Neural cell (in vitro differentiated cells): ENCODE results near the gene HRH1. TPM values are rescaled to one million over a fixed set of nuclear protein-coding genes. Genes with fewer than 3 reads are reported as not detected.

Source experiments
- H2AFZ ChIP-seq: fragments of 200-600, 300-800 bp; sonication (generic), shearing (Covaris generic); 2 replicates; pipeline ENCODE4 v1.6.0; 2014; ENCODE audit warnings: low read depth, mild to moderate bottlenecking, antibody characterized with exemption, low read length, moderate library complexity
- H3F3A ChIP-seq: fragments of 200-600 bp; shearing (Covaris generic); 2 replicates; pipeline ENCODE4 v1.6.1; 2016; ENCODE audit warnings: mild to moderate bottlenecking, moderate library complexity, mixed read lengths, antibody characterized with exemption, low read length; ENCODE audit not compliant: insufficient read depth, poor library complexity, severe bottlenecking
- H3K27ac ChIP-seq: fragments of 200-600, 300-800 bp; sonication (generic), shearing (Covaris generic); 2 replicates; pipeline ENCODE4 v1.5.1; 2014; ENCODE audit warnings: mild to moderate bottlenecking, low read length, moderate library complexity
- H3K27me3 ChIP-seq: fragments of 300-800, 200-600 bp; sonication (generic), shearing (Covaris generic); 2 replicates; pipeline ENCODE4 v1.6.0; 2014; ENCODE audit warnings: mild to moderate bottlenecking, low read depth, low read length, moderate library complexity; ENCODE audit not compliant: insufficient read depth
- H3K36me3 ChIP-seq: fragments of 300-800, 200-600 bp; sonication (generic), shearing (Covaris generic); 2 replicates; pipeline ENCODE4 v1.5.1; 2014; ENCODE audit warnings: mild to moderate bottlenecking, antibody characterized with exemption, low read length, moderate library complexity; ENCODE audit not compliant: insufficient read depth
- H3K4me2 ChIP-seq: fragments of 300-800, 200-600 bp; sonication (generic), shearing (Covaris generic); 2 replicates; pipeline ENCODE4 v1.6.0; 2014; ENCODE audit warnings: mild to moderate bottlenecking, low read length
- H3K4me3 ChIP-seq: fragments of 300-800, 200-600 bp; sonication (generic), shearing (Covaris generic); 2 replicates; pipeline ENCODE4 v1.5.1; 2014; ENCODE audit warnings: mild to moderate bottlenecking, low read length, moderate library complexity
- H3K79me2 ChIP-seq: fragments of 200-600 bp; shearing (Covaris generic); replicated peaks from 2 replicates; pipeline ENCODE4 v1.6.0; 2014; ENCODE audit warnings: mild to moderate bottlenecking, low read length, moderate library complexity; ENCODE audit not compliant: insufficient read depth
- H3K9ac ChIP-seq: fragments of 300-800, 200-600 bp; sonication (generic), shearing (Covaris generic); 2 replicates; pipeline ENCODE4 v1.6.1; 2016; ENCODE audit warnings: mild to moderate bottlenecking, low read length, mixed read lengths
- H3K9me2 ChIP-seq: fragments of 200-600 bp; shearing (Covaris generic); 2 replicates; pipeline ENCODE4 v1.6.1; 2016; ENCODE audit warnings: mild to moderate bottlenecking, low read length, mixed read lengths; ENCODE audit not compliant: insufficient read depth
- H3K9me3 ChIP-seq: fragments of 200-600, 300-800 bp; sonication (generic), shearing (Covaris generic); 2 replicates; pipeline ENCODE4 v1.6.1; 2016; ENCODE audit warnings: mild to moderate bottlenecking, mixed run types, low read length, moderate library complexity, mixed read lengths
- H4K20me1 ChIP-seq: fragments of 200-600 bp; shearing (Covaris generic); 2 replicates; pipeline ENCODE4 v1.6.1; 2016; ENCODE audit warnings: mild to moderate bottlenecking, mixed run types; ENCODE audit not compliant: insufficient read depth
- EP300 ChIP-seq: fragments of 450-650 bp; conservative IDR thresholded peaks from 2 replicates; pipeline ENCODE4 v1.6.1; 2014; ENCODE audit warnings: antibody characterized with exemption, mild to moderate bottlenecking, moderate library complexity; ENCODE audit not compliant: poor library complexity, severe bottlenecking
- EZH2 ChIP-seq: fragments of 200-600, 300-800 bp; shearing (Covaris generic), sonication (generic); IDR thresholded peaks from 2 replicates; pipeline ENCODE4 v1.6.1; 2014; ENCODE audit warnings: antibody characterized with exemption, low read length, borderline replicate concordance, mild to moderate bottlenecking; ENCODE audit not compliant: insufficient read depth, poor library complexity, severe bottlenecking
- MXI1 ChIP-seq: fragments of 450-650 bp; conservative IDR thresholded peaks from 2 replicates; pipeline ENCODE4 v1.6.1; 2014; ENCODE audit warnings: antibody characterized with exemption, mild to moderate bottlenecking; ENCODE audit not compliant: poor library complexity, severe bottlenecking
- POLR2AphosphoS5 ChIP-seq: IDR thresholded peaks from 2 replicates; pipeline ENCODE4 v1.6.1; 2012
- RAD21 ChIP-seq: fragments of 450-650 bp; conservative IDR thresholded peaks from 2 replicates; pipeline ENCODE4 v1.6.1; 2014; ENCODE audit warnings: antibody characterized with exemption, mild to moderate bottlenecking, moderate library complexity
- SMC3 ChIP-seq: fragments of 450-650 bp; conservative IDR thresholded peaks from 2 replicates; pipeline ENCODE4 v1.6.1; 2014; ENCODE audit warnings: antibody characterized with exemption, mild to moderate bottlenecking, moderate library complexity; ENCODE audit not compliant: poor library complexity
- TAF1 ChIP-seq: IDR thresholded peaks from 2 replicates; pipeline ENCODE4 v1.6.1; 2012; ENCODE audit warnings: low read depth
- polyA plus RNA-seq: library from polyadenylated mRNA; depleted of rRNA; stranded (reverse); fragments of >200 nt; gene quantifications from 2 replicates; pipeline ENCODE4 v1.2.3, GENCODE V29; 2014
- TF ChIP-seq, protein P1 (sequence below): IDR thresholded peaks from 2 replicates; pipeline ENCODE4 v1.6.1; 2012; ENCODE audit warnings: borderline replicate concordance
- TF ChIP-seq, protein P2 (sequence below): fragments of 450-650 bp; IDR thresholded peaks from 2 replicates; pipeline ENCODE4 v1.5.1; 2014; ENCODE audit warnings: antibody characterized with exemption, mild to moderate bottlenecking, moderate library complexity; ENCODE audit not compliant: poor library complexity, severe bottlenecking

The HRH1 gene
- polyA plus RNA-seq, 1 donor from 2014 or later: 0.06 TPM

DNA sequence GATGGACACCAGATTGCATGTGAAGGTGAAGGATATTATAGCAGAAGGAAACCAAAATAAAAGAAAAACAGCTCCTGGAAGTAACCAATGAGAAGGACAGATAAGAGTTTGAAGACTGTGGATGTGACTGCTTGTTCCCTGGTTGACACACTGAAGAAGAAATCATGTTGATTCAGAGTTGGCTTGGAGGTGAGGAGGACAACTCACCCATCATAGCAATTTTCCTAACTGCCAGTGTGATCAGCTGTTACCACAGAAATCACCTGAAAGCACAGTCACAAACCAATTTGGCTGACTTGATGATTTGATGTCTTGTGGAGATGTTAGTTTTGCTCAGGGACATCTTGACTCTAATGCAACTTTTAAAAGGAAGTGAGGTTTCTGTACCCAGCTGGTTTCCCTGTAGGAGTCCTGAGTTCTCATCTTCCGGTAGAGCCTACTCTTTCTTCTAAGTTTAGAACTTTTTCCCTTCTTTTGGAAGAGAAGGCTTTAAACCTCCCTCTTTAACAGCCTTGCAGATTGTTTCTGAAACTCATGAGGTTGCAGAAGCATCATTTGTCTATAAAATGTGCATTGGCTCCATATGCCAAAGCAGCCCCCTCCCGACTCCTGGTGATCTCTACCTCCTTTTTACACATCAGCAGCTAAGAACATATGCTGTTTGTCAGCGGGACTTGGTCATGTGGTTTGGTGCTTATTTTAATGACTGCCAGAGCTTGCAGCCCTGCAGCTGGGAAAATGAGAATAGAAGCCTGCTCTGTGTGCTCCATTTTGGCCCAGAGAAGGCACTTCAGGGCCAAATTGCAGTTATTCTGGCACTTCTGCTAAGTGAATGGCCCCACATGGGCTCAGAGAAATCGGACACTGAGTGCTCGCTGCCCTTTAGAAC is 128.2 kb downstream of the HRH1 start:
- no peaks in the 10 kb centered on the region for H3F3A ChIP-seq
- no peak overlapping the region for H3K9ac ChIP-seq
- H2AFZ ChIP-seq: no peak overlapping the region
- H3K9me3 ChIP-seq: no peaks in the 10 kb centered on the region
- TF ChIP-seq, protein P1, sequence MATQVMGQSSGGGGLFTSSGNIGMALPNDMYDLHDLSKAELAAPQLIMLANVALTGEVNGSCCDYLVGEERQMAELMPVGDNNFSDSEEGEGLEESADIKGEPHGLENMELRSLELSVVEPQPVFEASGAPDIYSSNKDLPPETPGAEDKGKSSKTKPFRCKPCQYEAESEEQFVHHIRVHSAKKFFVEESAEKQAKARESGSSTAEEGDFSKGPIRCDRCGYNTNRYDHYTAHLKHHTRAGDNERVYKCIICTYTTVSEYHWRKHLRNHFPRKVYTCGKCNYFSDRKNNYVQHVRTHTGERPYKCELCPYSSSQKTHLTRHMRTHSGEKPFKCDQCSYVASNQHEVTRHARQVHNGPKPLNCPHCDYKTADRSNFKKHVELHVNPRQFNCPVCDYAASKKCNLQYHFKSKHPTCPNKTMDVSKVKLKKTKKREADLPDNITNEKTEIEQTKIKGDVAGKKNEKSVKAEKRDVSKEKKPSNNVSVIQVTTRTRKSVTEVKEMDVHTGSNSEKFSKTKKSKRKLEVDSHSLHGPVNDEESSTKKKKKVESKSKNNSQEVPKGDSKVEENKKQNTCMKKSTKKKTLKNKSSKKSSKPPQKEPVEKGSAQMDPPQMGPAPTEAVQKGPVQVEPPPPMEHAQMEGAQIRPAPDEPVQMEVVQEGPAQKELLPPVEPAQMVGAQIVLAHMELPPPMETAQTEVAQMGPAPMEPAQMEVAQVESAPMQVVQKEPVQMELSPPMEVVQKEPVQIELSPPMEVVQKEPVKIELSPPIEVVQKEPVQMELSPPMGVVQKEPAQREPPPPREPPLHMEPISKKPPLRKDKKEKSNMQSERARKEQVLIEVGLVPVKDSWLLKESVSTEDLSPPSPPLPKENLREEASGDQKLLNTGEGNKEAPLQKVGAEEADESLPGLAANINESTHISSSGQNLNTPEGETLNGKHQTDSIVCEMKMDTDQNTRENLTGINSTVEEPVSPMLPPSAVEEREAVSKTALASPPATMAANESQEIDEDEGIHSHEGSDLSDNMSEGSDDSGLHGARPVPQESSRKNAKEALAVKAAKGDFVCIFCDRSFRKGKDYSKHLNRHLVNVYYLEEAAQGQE: no peak
- TF ChIP-seq EZH2: no peak
- TF ChIP-seq, protein P2, sequence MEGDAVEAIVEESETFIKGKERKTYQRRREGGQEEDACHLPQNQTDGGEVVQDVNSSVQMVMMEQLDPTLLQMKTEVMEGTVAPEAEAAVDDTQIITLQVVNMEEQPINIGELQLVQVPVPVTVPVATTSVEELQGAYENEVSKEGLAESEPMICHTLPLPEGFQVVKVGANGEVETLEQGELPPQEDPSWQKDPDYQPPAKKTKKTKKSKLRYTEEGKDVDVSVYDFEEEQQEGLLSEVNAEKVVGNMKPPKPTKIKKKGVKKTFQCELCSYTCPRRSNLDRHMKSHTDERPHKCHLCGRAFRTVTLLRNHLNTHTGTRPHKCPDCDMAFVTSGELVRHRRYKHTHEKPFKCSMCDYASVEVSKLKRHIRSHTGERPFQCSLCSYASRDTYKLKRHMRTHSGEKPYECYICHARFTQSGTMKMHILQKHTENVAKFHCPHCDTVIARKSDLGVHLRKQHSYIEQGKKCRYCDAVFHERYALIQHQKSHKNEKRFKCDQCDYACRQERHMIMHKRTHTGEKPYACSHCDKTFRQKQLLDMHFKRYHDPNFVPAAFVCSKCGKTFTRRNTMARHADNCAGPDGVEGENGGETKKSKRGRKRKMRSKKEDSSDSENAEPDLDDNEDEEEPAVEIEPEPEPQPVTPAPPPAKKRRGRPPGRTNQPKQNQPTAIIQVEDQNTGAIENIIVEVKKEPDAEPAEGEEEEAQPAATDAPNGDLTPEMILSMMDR: no peak
- H3K27me3 ChIP-seq: no peaks in the 10 kb centered on the region
- H4K20me1 ChIP-seq: no peaks in the 10 kb centered on the region
- H3K79me2 ChIP-seq: no peaks in the 10 kb centered on the region
- no peaks in the 10 kb centered on the region for H3K9me2 ChIP-seq
- H3K27ac ChIP-seq: no peak overlapping the region
- no peak overlapping the region for H3K4me2 ChIP-seq
- H3K36me3 ChIP-seq: no peaks in the 10 kb centered on the region
- H3K4me3 ChIP-seq: no peak overlapping the region

DNA sequence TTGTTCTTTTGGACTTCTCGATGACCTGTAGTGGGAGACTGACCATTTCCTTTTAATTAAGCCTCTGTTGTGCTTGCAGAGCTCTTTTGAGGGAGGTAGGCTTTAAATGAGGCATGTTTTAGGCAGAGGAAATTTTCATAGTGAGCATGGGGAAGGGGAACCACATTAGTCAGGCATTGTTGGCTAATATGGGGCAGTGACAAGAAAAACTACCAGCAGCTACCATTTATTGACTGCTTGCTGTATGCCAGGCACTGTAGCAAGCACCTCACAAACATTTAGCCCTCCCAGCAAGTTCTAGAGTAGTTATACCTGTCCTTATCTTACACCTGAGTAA is 128.8 kb downstream of the HRH1 start:
- Histone ChIP-seq H3K79me2 (no peaks in the 10 kb centered on the region), H2AFZ (no peak overlapping the region), H3K9ac (no peak overlapping the region), H3K4me2 (no peak overlapping the region), H3F3A (no peaks in the 10 kb centered on the region), H4K20me1 (no peaks in the 10 kb centered on the region), H3K36me3 (no peaks in the 10 kb centered on the region), H3K9me2 (no peaks in the 10 kb centered on the region), H3K9me3 (no peaks in the 10 kb centered on the region), H3K4me3 (no peak overlapping the region), H3K27me3 (no peaks in the 10 kb centered on the region), H3K27ac (no peak overlapping the region)
- TF ChIP-seq, protein P1: no peak
- TF ChIP-seq MXI1 (no peak), SMC3 (no peak), RAD21 (no peak), POLR2AphosphoS5 (no peak), EZH2 (no peak), EP300 (no peak), TAF1 (no peak)
- TF ChIP-seq, protein P2: no peak
